Ishikawa (cell line): ENCODE measurements around the gene B4GALT6.

Source experiments
- CEBPB ChIP-seq: IDR thresholded peaks from 2 replicates; pipeline ENCODE4 v1.6.1; 2012
- CREB1 ChIP-seq: IDR thresholded peaks from 2 replicates; pipeline ENCODE4 v1.6.1; 2012; ENCODE audit warnings: low read depth
- EGR1 ChIP-seq: IDR thresholded peaks from 2 replicates; pipeline ENCODE4 v1.6.1; 2012
- EP300 ChIP-seq: IDR thresholded peaks from 2 replicates; pipeline ENCODE4 v1.6.1; 2012; ENCODE audit warnings: borderline replicate concordance
- FOXM1 ChIP-seq: IDR thresholded peaks from 2 replicates; pipeline ENCODE4 v1.6.1; 2012; ENCODE audit warnings: low read depth, borderline replicate concordance
- NFIC ChIP-seq: IDR thresholded peaks from 2 replicates; pipeline ENCODE4 v1.6.1; 2012
- RAD21 ChIP-seq: IDR thresholded peaks from 2 replicates; pipeline ENCODE4 v1.6.1; 2012; ENCODE audit warnings: low read depth
- TAF1 ChIP-seq: IDR thresholded peaks from 2 replicates; pipeline ENCODE4 v1.6.1; 2012; ENCODE audit warnings: low read depth, mild to moderate bottlenecking
- TCF12 ChIP-seq: IDR thresholded peaks from 2 replicates; pipeline ENCODE4 v1.6.1; 2012; ENCODE audit warnings: low read depth
- TEAD4 ChIP-seq: IDR thresholded peaks from 2 replicates; pipeline ENCODE4 v1.6.1; 2012
- USF1 ChIP-seq: IDR thresholded peaks from 2 replicates; pipeline ENCODE4 v1.6.1; 2012
- YY1 ChIP-seq: IDR thresholded peaks from 2 replicates; pipeline ENCODE4 v1.6.1; 2012; ENCODE audit warnings: low read depth
- ZBTB7A ChIP-seq: IDR thresholded peaks from 2 replicates; pipeline ENCODE4 v1.6.1; 2012; ENCODE audit warnings: low read depth
- TF ChIP-seq, protein P1 (sequence below): IDR thresholded peaks from 2 replicates; pipeline ENCODE4 v1.6.1; 2012; ENCODE audit warnings: low read depth, mild to moderate bottlenecking
- TF ChIP-seq, protein P2 (sequence below): IDR thresholded peaks from 2 replicates; pipeline ENCODE4 v1.6.1; 2012

The B4GALT6 gene

DNA sequence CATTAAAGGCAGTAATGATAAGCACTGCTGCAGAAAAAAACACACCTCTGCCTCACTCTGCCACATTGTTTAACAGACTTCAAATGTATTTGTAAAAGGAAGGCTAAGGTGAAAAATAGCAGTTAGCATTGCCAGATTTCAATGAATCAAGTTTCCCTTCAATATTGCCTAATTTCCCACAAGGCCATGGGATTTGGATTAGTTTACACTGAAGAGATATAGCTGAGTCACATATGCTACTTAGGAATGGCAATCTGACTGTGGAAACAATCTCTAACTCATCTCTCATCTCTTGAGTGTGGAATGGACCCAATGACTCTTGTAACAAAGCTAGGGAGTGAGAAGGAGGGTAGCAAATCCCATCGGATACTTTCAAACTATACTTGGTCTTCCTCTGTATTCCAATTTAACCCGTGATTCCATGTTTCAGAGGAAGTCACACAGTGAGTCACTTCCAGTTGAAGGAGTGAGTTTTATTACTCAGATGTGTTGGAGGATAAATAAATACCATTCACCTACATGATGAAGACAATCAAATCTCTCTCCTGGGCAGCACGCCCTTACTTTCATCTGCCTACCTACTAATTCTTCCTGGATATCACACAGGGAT lies 5.1 kb downstream of the B4GALT6 start:
- TF ChIP-seq CREB1 (no peak), TAF1 (no peak), EGR1 (no peak), TEAD4 (no peak), USF1 (no peak), EP300 (no peak), CEBPB (no peak), NFIC (no peak), YY1 (no peak), RAD21 (no peak), ZBTB7A (no peak), FOXM1 (no peak), TCF12 (no peak)
- TF ChIP-seq, protein P1, sequence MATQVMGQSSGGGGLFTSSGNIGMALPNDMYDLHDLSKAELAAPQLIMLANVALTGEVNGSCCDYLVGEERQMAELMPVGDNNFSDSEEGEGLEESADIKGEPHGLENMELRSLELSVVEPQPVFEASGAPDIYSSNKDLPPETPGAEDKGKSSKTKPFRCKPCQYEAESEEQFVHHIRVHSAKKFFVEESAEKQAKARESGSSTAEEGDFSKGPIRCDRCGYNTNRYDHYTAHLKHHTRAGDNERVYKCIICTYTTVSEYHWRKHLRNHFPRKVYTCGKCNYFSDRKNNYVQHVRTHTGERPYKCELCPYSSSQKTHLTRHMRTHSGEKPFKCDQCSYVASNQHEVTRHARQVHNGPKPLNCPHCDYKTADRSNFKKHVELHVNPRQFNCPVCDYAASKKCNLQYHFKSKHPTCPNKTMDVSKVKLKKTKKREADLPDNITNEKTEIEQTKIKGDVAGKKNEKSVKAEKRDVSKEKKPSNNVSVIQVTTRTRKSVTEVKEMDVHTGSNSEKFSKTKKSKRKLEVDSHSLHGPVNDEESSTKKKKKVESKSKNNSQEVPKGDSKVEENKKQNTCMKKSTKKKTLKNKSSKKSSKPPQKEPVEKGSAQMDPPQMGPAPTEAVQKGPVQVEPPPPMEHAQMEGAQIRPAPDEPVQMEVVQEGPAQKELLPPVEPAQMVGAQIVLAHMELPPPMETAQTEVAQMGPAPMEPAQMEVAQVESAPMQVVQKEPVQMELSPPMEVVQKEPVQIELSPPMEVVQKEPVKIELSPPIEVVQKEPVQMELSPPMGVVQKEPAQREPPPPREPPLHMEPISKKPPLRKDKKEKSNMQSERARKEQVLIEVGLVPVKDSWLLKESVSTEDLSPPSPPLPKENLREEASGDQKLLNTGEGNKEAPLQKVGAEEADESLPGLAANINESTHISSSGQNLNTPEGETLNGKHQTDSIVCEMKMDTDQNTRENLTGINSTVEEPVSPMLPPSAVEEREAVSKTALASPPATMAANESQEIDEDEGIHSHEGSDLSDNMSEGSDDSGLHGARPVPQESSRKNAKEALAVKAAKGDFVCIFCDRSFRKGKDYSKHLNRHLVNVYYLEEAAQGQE: no peak
- TF ChIP-seq, protein P2, sequence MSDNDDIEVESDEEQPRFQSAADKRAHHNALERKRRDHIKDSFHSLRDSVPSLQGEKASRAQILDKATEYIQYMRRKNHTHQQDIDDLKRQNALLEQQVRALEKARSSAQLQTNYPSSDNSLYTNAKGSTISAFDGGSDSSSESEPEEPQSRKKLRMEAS: no peak

DNA sequence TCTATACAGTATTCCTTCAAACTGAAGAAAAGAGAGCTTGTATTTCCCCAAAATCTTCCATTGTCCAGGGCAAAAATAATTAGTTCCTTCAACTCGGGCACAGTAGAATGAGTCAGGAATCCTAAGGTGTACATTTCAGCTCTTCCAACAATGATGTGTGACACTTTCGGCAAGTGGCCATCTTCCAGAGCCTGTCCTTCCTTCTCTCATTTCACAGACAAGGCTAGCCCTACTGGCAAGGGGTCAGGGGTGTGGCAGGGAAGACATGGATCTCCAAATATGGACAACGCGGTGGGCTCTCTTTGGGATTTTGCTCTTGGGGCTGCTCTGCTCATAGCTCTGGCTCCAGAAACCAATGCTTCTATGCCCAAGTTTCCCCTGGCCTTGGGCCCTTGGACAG lies 6.0 kb downstream of the B4GALT6 start:
- TF ChIP-seq EP300 (no peak), USF1 (no peak), TEAD4 (no peak), TCF12 (no peak), YY1 (no peak), FOXM1 (no peak), CREB1 (no peak), RAD21 (no peak), CEBPB (no peak), EGR1 (no peak), TAF1 (no peak), NFIC (no peak), ZBTB7A (no peak)
- TF ChIP-seq, protein P1: no peak
- TF ChIP-seq, protein P2: no peak

GRCh38 chr18:31677592-31677991 lies 6.8 kb downstream of the B4GALT6 start:
- no peak for TF ChIP-seq TEAD4
- TF ChIP-seq CREB1: no peak
- TF ChIP-seq USF1: no peak
- no peak for TF ChIP-seq RAD21
- TF ChIP-seq TAF1: no peak
- TF ChIP-seq CEBPB: no peak
- no peak for TF ChIP-seq EP300
- no peak for TF ChIP-seq YY1
- TF ChIP-seq ZBTB7A: no peak
- TF ChIP-seq, protein P1: no peak

DNA sequence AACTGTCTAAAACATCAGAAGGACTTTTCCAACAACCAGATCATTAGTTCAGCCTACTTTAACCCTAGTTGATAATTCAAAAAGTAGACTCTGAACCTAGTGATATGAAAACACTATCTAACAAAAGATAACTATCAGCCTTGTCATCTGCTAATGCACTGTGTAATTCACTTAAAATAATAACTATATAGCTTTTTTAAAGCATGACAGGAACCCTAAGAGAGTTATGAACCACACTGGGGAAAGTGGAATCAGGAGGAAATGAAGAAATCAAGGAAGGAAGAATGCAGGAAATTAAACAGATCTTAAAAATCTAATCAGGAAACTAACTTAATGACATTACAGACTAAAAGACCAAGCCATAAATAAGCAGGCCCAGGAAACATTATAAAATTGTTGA lies 9.0 kb downstream of the B4GALT6 start:
- TF ChIP-seq FOXM1 (no peak), NFIC (no peak), YY1 (no peak)
